Transverse colon (tissue), 4 donors: ENCODE data around the gene CSPG5.

Experiments
- EP300 ChIP-seq: sonication (generic); formaldehyde crosslinking; IDR thresholded peaks from one replicate; pipeline ENCODE4 v1.6.1; 2017; ENCODE audit warnings: antibody characterized with exemption, low read depth
- POLR2A ChIP-seq: fragments of 450-650 bp; IDR thresholded peaks from one replicate; pipeline ENCODE4 v1.6.1; 2016; ENCODE audit warnings: antibody characterized with exemption, mild to moderate bottlenecking, moderate library complexity
- POLR2AphosphoS5 ChIP-seq, 3 donors: sonication (generic); formaldehyde crosslinking; IDR thresholded peaks; one replicate each; pipeline ENCODE4 v1.6.1; 2016; ENCODE audit warnings: antibody characterized with exemption in 3 of 3
- TF ChIP-seq, protein P1 (sequence below), 5 experiments: fragments of 200-600 bp in 3 of 5; fragments of 450-650 bp in 2 of 5; sonication (generic) in 3 of 5; IDR thresholded peaks; 1 replicate in 2 of 5; 2 replicates in 3 of 5; pipeline ENCODE4 v1.5.1; 2016 to 2017; ENCODE audit warnings: antibody characterized with exemption in 5 of 5, inconsistent platforms in 3 of 5, mild to moderate bottlenecking in 2 of 5, moderate library complexity in 1 of 5

DNA sequence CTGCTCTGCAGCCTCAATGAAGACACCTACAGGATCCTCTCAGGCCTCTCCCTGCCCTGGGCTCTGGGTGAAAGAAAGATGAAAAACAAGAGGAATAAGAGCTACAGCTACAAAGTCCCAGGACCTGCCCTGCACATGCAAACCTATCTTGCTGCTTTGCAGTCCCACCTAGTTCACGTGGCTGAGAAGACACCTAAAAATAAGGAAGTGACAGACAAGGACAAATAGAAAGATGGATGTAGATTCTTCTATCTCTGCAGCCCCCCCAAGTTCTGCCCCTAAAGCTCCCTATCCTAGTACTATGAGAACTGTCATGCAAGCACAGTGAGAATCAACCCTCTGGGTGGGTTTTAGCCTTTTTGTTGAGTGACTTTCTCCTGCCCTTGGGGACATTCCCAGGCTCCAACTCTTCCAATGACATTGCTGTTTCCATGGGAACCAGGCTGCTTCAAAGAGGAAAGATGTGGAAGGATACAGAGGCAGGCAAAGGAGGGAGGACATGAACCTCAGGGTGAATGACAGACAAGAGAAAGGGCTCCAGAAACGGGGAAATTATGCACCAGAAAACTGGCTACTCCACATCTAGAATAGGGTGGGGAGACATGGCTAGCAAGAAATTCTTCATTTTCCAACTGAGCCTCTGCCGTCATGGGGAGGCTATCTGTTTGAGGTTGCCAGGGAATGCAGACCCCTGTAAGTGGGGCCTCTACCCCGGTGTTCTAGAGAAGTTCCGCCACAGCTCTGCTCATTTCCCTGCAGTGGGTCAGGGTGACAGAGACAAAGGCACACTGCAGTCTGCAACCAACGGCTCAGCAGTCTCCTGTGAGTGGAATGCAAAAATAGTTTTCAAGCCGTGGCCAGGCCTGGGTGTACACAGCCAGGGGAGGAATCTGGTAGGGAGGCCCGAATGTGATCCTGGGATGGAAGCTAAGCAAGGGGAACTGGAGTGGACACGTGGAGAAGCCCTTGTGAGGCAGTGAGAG lies 5.2 kb downstream of the CSPG5 start:
- TF ChIP-seq, protein P1, sequence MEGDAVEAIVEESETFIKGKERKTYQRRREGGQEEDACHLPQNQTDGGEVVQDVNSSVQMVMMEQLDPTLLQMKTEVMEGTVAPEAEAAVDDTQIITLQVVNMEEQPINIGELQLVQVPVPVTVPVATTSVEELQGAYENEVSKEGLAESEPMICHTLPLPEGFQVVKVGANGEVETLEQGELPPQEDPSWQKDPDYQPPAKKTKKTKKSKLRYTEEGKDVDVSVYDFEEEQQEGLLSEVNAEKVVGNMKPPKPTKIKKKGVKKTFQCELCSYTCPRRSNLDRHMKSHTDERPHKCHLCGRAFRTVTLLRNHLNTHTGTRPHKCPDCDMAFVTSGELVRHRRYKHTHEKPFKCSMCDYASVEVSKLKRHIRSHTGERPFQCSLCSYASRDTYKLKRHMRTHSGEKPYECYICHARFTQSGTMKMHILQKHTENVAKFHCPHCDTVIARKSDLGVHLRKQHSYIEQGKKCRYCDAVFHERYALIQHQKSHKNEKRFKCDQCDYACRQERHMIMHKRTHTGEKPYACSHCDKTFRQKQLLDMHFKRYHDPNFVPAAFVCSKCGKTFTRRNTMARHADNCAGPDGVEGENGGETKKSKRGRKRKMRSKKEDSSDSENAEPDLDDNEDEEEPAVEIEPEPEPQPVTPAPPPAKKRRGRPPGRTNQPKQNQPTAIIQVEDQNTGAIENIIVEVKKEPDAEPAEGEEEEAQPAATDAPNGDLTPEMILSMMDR (IDR thresholded peaks at IDR 0.05), result no peak
- no peak for TF ChIP-seq POLR2AphosphoS5 (IDR thresholded peaks at IDR 0.05)
- no peak for TF ChIP-seq POLR2A
- no peak for TF ChIP-seq EP300
